NB4 (cell line): ENCODE results near the gene PCDHGB7.
A peak's percentile ranks its signal among the peaks of the same experiment; 100 is the strongest.
"Not testable (repeated sequence)": the region's sequence is repeated elsewhere in the genome, so short reads cannot be mapped to it uniquely, and the experiment has no call there.

Experiments
- MAX ChIP-seq: IDR thresholded peaks from 2 replicates; pipeline ENCODE4 v1.6.1; 2011; ENCODE audit warnings: low read depth, low read length
- POLR2A ChIP-seq: IDR thresholded peaks from 2 replicates; pipeline ENCODE4 v1.6.1; 2011; ENCODE audit warnings: mild to moderate bottlenecking; ENCODE audit not compliant: insufficient read length; ENCODE audit errors: extremely low read depth
- TF ChIP-seq, protein P1 (sequence below): IDR thresholded peaks from one replicate; pipeline ENCODE4 v1.5.1; 2012; ENCODE audit warnings: low read depth, low read length

GRCh38 chr5:141417494-141418172, at the start of gene PCDHGB7:
- TF ChIP-seq, protein P1, sequence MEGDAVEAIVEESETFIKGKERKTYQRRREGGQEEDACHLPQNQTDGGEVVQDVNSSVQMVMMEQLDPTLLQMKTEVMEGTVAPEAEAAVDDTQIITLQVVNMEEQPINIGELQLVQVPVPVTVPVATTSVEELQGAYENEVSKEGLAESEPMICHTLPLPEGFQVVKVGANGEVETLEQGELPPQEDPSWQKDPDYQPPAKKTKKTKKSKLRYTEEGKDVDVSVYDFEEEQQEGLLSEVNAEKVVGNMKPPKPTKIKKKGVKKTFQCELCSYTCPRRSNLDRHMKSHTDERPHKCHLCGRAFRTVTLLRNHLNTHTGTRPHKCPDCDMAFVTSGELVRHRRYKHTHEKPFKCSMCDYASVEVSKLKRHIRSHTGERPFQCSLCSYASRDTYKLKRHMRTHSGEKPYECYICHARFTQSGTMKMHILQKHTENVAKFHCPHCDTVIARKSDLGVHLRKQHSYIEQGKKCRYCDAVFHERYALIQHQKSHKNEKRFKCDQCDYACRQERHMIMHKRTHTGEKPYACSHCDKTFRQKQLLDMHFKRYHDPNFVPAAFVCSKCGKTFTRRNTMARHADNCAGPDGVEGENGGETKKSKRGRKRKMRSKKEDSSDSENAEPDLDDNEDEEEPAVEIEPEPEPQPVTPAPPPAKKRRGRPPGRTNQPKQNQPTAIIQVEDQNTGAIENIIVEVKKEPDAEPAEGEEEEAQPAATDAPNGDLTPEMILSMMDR = peak; percentile 82
- not testable (repeated sequence) for TF ChIP-seq POLR2A, MAX
